Activated CD8-positive, alpha-beta memory T cell treated with anti-CD3 and anti-CD28 coated beads for 1 hour (primary cell): Measurements from ENCODE around the gene FAM98A.

Source experiments
- DNase-seq, 2 donors: peaks; one replicate each; pipeline ENCODE4 v3.0.0-alpha.2; 2020; ENCODE audit warnings: low read depth in 1 of 2; ENCODE audit errors: extremely low read depth in 1 of 2

The FAM98A gene

GRCh38 chr2:33599175-33599942, at the start of gene FAM98A:
TSS of gene FAM98A (minus strand) at chr2:33599299. CDS start at chr2:33599221, 78 bp downstream.
- peak; percentile 98 to 99 for DNase-seq

DNA sequence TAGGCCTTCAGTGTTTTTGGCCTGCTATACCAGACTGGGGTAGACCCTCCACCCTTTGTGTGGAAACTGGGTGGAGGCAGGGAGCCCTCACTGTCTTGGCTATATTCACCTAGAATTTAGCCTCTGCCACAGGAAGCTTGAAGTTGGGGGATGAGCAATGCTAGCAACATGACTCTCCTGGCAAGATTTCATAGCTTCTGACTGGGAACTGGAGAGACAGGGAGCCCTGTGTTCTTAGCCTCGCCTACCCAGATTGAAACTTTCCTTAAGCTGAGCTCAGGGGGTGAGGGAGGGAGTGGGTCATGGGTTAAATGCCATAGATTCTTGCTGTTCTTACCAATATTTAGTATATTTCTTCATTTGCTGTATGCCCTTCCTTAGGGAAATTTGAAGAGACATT, 46.8 kb upstream of the FAM98A start:
- no peak for DNase-seq

GRCh38 chr2:33644215-33644614, 45.1 kb upstream of the FAM98A start:
- DNase-seq = no peak

DNA sequence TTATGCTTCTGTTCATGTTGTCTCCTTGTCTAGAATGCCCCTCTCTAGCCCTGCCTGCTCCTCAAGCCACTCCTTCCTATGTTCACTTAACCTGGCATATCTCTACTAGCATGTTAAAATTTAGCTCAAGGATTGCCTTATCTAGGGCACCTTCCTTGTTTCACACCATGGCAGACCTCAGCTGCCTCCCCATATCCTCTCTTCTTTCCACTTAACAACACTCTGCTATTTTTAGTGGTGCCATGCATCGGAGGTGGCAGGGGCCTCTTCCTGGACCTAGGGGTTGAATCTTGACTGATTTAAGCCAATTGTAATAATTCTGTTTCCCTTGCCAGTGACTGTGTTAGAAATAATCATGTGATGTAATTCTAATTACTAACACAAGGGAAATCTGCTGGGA, 36.9 kb upstream of the FAM98A start:
- no peak for DNase-seq

GRCh38 chr2:33634261-33634910, 35.3 kb upstream of the FAM98A start:
- DNase-seq = no peak

GRCh38 chr2:33633315-33633714, 34.2 kb upstream of the FAM98A start:
- no peak for DNase-seq

DNA sequence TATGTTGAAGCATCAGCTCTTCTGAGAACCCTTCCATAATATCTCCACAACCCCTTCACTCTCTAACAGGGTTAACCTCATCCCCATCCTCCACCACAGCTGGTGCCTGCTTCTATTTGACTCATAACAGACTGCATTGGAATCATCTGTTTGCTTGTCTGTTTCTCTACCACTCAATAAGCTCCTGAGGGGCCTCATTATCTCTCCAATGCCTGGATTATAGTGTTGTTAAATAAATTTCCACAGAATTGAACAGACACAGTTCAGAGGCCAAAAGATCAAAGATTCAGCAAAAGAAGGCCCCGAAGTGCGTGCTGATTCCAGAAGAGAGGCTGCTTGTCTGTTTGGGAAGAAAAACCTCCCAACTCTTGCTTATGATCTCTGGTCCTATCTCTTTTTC, 33.7 kb upstream of the FAM98A start:
- no peak for DNase-seq

GRCh38 chr2:33628031-33628827, 29.1 kb upstream of the FAM98A start:
- DNase-seq = no peak

- no peak for DNase-seq
Measured at GRCh38 chr2:33619028-33619427, 19.9 kb upstream of the FAM98A start.

- DNase-seq = no peak
Measured at GRCh38 chr2:33617989-33618388, 18.9 kb upstream of the FAM98A start.

GRCh38 chr2:33617401-33617800, 18.3 kb upstream of the FAM98A start:
- DNase-seq = no peak

DNA sequence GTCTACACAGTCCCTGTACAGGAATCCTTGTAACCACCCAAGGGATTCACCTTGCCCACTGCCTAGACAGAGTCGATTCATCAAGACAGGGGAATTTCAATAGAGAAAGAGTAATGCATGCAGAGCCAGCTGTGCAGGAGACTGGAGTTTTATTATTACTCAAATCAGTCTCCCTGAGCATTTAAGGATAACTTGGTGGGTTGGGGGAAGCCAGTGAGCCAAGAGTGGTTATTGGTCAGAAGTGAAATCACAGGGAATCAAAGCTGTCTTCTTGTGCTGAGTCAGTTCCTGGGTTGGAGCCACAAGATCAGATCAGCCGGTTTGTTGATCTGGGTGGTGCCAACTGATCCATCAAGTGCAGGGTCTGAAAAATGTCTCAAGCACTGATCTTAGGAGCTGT, 17.8 kb upstream of the FAM98A start:
- DNase-seq = no peak

DNA sequence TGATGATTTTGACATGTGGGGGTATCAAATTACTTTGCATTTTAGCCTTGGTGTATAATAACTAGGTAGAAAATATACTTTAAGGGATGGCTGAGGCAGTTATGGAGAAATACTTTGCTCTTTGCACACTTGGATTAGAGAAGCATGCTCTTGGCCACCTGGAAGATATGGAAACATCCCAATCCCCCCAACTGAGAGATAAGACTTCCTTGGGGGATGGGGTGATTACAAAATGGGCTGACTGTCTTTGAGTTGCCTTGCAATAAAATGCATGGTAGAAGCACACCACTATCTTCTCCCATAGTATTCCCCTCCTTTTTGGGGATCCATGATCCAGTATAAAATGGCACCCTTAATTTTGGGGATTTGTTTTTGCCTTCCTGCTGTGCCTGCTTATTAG, 15.1 kb upstream of the FAM98A start:
- DNase-seq = no peak

GRCh38 chr2:33607905-33608304, 8.8 kb upstream of the FAM98A start:
- no peak for DNase-seq

DNA sequence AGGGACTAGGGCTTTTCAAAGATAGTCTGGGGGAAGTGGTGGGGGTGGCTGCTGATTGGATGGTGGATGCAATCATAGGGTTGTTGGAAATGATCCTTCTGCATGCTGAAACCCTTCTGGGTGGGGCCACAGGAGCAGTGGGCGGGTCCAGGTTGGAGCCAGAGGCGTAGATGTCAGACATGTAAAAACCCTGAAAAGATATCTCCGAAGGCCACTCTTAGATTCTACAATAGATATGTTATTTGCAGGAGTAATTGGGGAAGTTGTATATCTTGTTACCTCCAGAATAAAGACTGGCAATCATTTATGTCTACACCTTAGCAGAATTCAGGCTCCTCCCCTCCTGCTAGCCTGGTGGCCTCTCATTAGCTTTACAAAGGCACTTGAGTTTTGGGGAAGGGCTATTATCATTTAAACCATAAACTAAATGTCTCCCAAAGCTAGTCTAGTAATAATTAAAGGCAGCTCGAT, 8.2 kb upstream of the FAM98A start:
- no peak for DNase-seq

DNA sequence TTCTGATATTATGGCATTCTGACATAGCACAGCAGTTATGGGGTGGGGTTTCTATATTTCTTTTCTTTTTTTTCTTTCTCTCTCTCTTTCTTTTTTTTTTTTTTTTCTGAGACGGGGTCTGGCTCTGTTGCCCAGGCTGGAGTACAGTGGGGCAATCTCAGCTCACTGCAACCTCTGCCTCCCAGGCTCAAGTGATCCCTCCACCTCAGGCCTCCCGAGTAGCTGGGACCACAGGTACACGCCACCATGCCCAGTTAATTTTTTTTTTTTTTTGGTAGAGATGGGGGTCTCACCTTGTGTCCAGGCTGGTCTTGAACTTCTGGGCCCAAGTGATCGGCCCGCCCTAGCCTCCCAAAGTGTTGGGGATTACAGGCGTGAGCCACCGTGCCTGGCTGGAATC, 7.5 kb upstream of the FAM98A start:
- no peak for DNase-seq

DNA sequence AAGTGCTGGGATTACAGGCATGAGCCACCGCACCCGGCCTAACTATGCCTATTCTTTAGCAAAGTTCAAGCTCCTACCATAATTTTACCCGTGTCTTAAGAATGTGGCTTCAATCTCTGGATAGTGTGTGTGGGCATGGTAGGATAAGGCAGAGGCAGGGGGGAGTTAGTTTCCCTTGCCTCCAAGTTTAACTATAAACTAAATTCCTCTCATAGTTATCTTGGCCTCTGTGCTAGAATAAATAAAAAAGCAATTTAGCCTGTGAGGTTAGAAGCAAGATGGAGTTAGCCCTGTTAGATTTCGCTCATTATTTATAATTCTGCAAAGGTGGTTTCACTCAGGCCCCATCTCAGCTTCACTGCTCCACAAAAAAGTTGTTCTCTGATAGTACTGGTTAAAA, 7.0 kb upstream of the FAM98A start:
- no peak for DNase-seq

DNA sequence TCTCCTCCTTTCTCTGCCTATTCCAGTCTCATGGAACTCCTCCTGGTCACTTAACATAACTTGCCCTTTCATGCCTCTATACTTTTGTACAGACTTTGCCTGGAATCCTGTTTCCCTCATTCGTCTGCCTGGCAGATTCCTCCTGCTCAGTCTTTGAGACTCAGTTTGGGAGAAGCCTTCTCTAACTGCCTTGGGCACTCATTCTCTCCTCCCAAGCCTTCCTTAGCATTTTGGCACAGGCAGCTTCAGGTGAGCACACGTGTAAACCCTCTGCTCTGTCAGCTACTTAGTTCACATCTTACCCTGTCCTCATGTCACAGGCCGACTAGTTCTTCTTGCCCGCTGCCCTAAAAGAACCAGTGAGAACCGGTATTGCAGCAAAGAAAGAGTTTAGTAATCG, 6.0 kb upstream of the FAM98A start:
- DNase-seq = no peak

DNA sequence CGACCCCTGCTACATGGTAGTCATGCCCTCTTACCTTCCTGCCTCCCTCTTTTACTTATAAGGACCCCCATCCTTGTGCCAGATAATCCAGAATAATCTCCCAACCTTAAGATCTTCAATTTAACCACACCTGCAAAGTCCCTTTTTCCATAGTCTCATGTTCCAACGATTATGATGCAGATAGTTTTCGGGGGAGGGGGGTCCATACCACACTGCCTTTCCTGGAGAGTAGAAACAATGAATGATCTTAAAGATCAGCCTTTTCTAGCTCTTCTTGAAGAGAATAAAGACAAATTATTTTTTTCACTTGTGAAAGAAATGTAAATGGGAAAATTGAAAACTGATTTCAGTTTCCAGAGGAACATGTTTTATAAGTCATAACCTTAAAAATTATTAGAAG, 4.3 kb upstream of the FAM98A start:
- no peak for DNase-seq

DNA sequence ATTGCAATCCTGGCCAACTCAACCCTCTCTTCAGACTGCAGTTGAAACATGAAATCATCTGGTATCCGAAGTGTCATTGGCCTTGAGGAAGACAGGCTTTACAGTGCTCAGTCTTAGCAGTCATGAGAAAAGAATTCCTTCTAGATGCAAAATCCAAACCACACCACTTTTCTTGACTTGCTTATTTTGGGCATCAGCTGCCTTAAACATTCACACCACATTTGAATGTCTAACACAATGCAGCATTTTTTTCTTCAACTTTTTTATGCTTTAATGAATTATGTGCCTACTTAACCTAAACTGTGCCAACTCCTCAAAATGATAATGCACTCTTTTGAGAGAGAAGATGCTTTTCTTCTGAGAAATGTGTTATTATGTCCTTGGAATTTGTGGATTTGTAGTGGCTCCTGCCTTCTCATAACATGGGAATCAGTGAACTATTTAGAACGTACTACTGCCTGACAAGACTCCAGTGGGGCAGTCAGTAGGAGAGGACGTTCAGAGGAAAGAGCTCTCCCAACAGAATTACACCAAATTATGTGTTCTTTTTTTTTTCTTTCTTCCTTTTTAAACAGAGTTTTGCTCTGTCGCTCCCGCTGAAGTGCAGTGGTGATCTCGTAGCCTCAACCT, 3.2 kb upstream of the FAM98A start:
- DNase-seq = no peak

GRCh38 chr2:33599943-33600192, 769 bp upstream of the FAM98A start:
- no peak for DNase-seq
